SU-DHL-6 (cell line): ENCODE measurements around the gene LIME1.

Experiments
- H2AFZ ChIP-seq: fragments of 200-600 bp; sonication (generic); 2 replicates; pipeline ENCODE4 v1.6.1; 2014; ENCODE audit warnings: low read depth, mild to moderate bottlenecking, moderate library complexity, mixed read lengths, antibody characterized with exemption, low read length; ENCODE audit not compliant: severe bottlenecking
- H3F3A ChIP-seq: fragments of 200-600 bp; shearing (Covaris generic); 2 replicates; pipeline ENCODE4 v1.6.0; 2016; ENCODE audit warnings: antibody characterized with exemption, mild to moderate bottlenecking; ENCODE audit not compliant: insufficient read depth
- H3K27ac ChIP-seq: fragments of 200-600 bp; sonication (generic); 2 replicates; pipeline ENCODE4 v1.5.1; 2016; ENCODE audit warnings: low read depth, mild to moderate bottlenecking, low read length, moderate library complexity, mixed read lengths
- H3K27me3 ChIP-seq: fragments of 200-600 bp; sonication (generic), shearing (Covaris generic); 2 replicates; pipeline ENCODE4 v1.6.0; 2014; ENCODE audit warnings: mild to moderate bottlenecking, low read length
- H3K36me3 ChIP-seq: fragments of 200-600 bp; sonication (generic); 2 replicates; pipeline ENCODE4 v1.6.1; 2014; ENCODE audit warnings: mild to moderate bottlenecking, low read length, mixed read lengths
- H3K4me2 ChIP-seq: fragments of 300-600, 200-600 bp; shearing (Covaris generic), sonication (generic); 2 replicates; pipeline ENCODE4 v1.6.0; 2014; ENCODE audit warnings: low read length, low read depth, mild to moderate bottlenecking; ENCODE audit not compliant: poor library complexity, severe bottlenecking
- H3K4me3 ChIP-seq: fragments of 200-600 bp; sonication (generic); 2 replicates; pipeline ENCODE4 v1.5.1; 2014; ENCODE audit warnings: antibody characterized with exemption, low read length, mild to moderate bottlenecking, mixed read lengths; ENCODE audit not compliant: insufficient read depth, poor library complexity, severe bottlenecking
- H3K79me2 ChIP-seq: fragments of 200-600 bp; sonication (generic); 2 replicates; pipeline ENCODE4 v1.6.1; 2014; ENCODE audit warnings: mild to moderate bottlenecking, low read length, moderate library complexity; ENCODE audit not compliant: insufficient read depth
- H3K9ac ChIP-seq: fragments of 200-600 bp; sonication (generic); 2 replicates; pipeline ENCODE4 v1.7.0; 2014; ENCODE audit warnings: mild to moderate bottlenecking, low read length
- H3K9me2 ChIP-seq: fragments of 200-600 bp; sonication (generic); replicated peaks from 2 replicates; pipeline ENCODE4 v1.6.1; 2014; ENCODE audit warnings: low read length; ENCODE audit not compliant: insufficient read depth
- H3K9me3 ChIP-seq: fragments of 200-600 bp; sonication (generic); 2 replicates; pipeline ENCODE4 v1.6.1; 2014; ENCODE audit warnings: low read length, mixed read lengths; ENCODE audit not compliant: insufficient read depth
- H4K20me1 ChIP-seq: fragments of 200-600 bp; sonication (generic); 2 replicates; pipeline ENCODE4 v1.6.1; 2014; ENCODE audit warnings: low read depth, mild to moderate bottlenecking, antibody characterized with exemption, low read length, moderate library complexity, mixed read lengths
- CTCF ChIP-seq: fragments of 200-600 bp; sonication (generic); IDR thresholded peaks from one replicate; pipeline ENCODE4 v1.5.1; 2017; ENCODE audit warnings: antibody characterized with exemption, mild to moderate bottlenecking, low read length, moderate library complexity; ENCODE audit not compliant: insufficient read depth, poor library complexity, severe bottlenecking
- EZH2phosphoT487 ChIP-seq: fragments of 200-600 bp; sonication (generic), shearing (Covaris generic); conservative IDR thresholded peaks from 2 replicates; pipeline ENCODE4 v1.6.1; 2018; ENCODE audit warnings: mild to moderate bottlenecking, antibody characterized with exemption, low read length, moderate library complexity, mixed read lengths

LIME1 gene

GRCh38 chr20:63745424-63745805, 9.0 kb downstream of the LIME1 start:
- H3K4me2 ChIP-seq: no peak overlapping the region
- H3K36me3 ChIP-seq: no peaks in the 10 kb centered on the region
- TF ChIP-seq EZH2phosphoT487 (no peak), CTCF (no peak)
- H2AFZ ChIP-seq: no peak overlapping the region
- no peaks in the 10 kb centered on the region for H3K27me3 ChIP-seq
- H3F3A ChIP-seq: peaks cover 14% of the 10 kb centered on the region; the same call in 1 of the 2 replicates
- no peaks in the 10 kb centered on the region for H3K9me3 ChIP-seq
- no peak overlapping the region for H3K9ac ChIP-seq
- no peak overlapping the region for H3K4me3 ChIP-seq
- no peaks in the 10 kb centered on the region for H3K9me2 ChIP-seq
- no peaks in the 10 kb centered on the region for H3K79me2 ChIP-seq
- no peaks in the 10 kb centered on the region for H4K20me1 ChIP-seq
- no peak overlapping the region for H3K27ac ChIP-seq

- Histone ChIP-seq H3K9me2 (no peaks in the 10 kb centered on the region), H3K79me2 (no peaks in the 10 kb centered on the region), H2AFZ (no peak overlapping the region), H3K27me3 (no peaks in the 10 kb centered on the region), H3K9ac (no peak overlapping the region), H3F3A (peaks cover 14% of the 10 kb centered on the region; the same call in 1 of the 2 replicates), H4K20me1 (no peaks in the 10 kb centered on the region), H3K4me2 (no peak overlapping the region), H3K9me3 (no peaks in the 10 kb centered on the region), H3K27ac (no peak overlapping the region), H3K36me3 (no peaks in the 10 kb centered on the region), H3K4me3 (no peak overlapping the region)
- TF ChIP-seq CTCF: no peak
These were observed 9.7 kb downstream of the LIME1 start for GRCh38 chr20:63745961-63746731.

GRCh38 chr20:63746751-63747315, 10.4 kb downstream of the LIME1 start:
- Histone ChIP-seq H3K27me3 (no peaks in the 10 kb centered on the region), H3K4me3 (no peak overlapping the region), H3K9me2 (no peaks in the 10 kb centered on the region), H3K9ac (no peak overlapping the region), H2AFZ (no peak overlapping the region), H3F3A (peaks cover 14% of the 10 kb centered on the region; the same call in 1 of the 2 replicates), H3K4me2 (no peak overlapping the region), H3K79me2 (no peaks in the 10 kb centered on the region), H4K20me1 (no peaks in the 10 kb centered on the region), H3K27ac (no peak overlapping the region), H3K9me3 (no peaks in the 10 kb centered on the region), H3K36me3 (no peaks in the 10 kb centered on the region)
- TF ChIP-seq CTCF (no peak), EZH2phosphoT487 (no peak)
